ENCODE measurements around the gene ATP6V0C.

DNA sequence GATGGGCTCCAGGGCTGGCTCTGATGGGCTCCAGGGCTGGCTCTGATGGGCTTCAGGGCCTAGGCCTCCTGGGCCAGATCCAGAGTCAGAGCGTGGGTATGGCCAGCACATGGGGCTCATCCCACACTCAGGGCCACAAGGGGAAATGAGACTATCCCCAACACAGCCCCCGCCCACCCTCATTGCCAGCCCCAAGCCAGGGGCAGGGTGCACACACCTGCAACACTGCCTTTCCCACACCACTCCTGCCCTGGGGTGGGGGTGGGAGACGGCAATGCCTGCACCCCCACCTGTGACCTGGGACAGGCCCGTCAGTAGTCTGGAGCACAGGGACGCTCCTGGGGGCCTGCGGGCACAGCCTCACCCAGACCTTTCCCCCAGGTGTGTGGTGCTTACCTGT lies 14.3 kb upstream of the ATP6V0C start:
- TF ChIP-seq, protein P1, sequence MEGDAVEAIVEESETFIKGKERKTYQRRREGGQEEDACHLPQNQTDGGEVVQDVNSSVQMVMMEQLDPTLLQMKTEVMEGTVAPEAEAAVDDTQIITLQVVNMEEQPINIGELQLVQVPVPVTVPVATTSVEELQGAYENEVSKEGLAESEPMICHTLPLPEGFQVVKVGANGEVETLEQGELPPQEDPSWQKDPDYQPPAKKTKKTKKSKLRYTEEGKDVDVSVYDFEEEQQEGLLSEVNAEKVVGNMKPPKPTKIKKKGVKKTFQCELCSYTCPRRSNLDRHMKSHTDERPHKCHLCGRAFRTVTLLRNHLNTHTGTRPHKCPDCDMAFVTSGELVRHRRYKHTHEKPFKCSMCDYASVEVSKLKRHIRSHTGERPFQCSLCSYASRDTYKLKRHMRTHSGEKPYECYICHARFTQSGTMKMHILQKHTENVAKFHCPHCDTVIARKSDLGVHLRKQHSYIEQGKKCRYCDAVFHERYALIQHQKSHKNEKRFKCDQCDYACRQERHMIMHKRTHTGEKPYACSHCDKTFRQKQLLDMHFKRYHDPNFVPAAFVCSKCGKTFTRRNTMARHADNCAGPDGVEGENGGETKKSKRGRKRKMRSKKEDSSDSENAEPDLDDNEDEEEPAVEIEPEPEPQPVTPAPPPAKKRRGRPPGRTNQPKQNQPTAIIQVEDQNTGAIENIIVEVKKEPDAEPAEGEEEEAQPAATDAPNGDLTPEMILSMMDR (IDR thresholded peaks at IDR 0.05) = no peak
- no peak for TF ChIP-seq EP300 (IDR thresholded peaks at IDR 0.05)
- no peak for TF ChIP-seq POLR2A (IDR thresholded peaks at IDR 0.05)
